IMR-90 (cell line): ENCODE measurements around the gene TREM1. TPM values are rescaled to one million over a fixed set of nuclear protein-coding genes. Genes with fewer than 3 reads are reported as not detected.

Source experiments
- ATAC-seq: fragments of 200-7000 bp; cut with Tn5 transposase; 2 replicates; pipeline ENCODE4 v1.9.1; 2020; ENCODE audit warnings: low read depth, mild to moderate bottlenecking, moderate library complexity
- BruUV-seq: library from RNA; stranded (reverse); fragments of 400-500 nt; replicated peaks from 2 replicates; lab custom pipeline; 2021; lab: Mats Ljungman, UMichigan
- CTCF ChIA-PET: fragments of 300-600 bp; formaldehyde crosslinking; extraction: SDS; loops from one replicate; lab custom pipeline; 2021; ENCODE audit warnings: antibody characterized with exemption; lab: Yijun Ruan, JAX
- POLR2A ChIA-PET: fragments of 300-600 bp; sonication (Branson Sonifier 250); formaldehyde crosslinking; loops from one replicate; lab custom pipeline; 2022; ENCODE audit warnings: antibody characterized with exemption; ENCODE audit not compliant: unreplicated experiment; lab: Charles Lee
- DNase-seq: peaks from one replicate; pipeline ENCODE4 v3.0.0; 2013
- H2AFZ ChIP-seq: replicated peaks from 2 replicates; pipeline ENCODE3; 2013; ENCODE audit warnings: low read length, mild to moderate bottlenecking; ENCODE audit not compliant: poor library complexity
- H2AK5ac ChIP-seq: 2 replicates; pipeline ENCODE4 v1.6.1; 2013; ENCODE audit warnings: low read depth, low read length, inconsistent platforms
- H2AK9ac ChIP-seq: replicated peaks from 2 replicates; pipeline ENCODE3; 2013; ENCODE audit warnings: mild to moderate bottlenecking, low read depth, low read length, moderate library complexity; ENCODE audit not compliant: poor library complexity
- H2BK120ac ChIP-seq: 2 replicates; pipeline ENCODE4 v1.6.1; 2013; ENCODE audit warnings: low read depth, low read length, inconsistent platforms
- H2BK15ac ChIP-seq: 3 replicates; pipeline ENCODE4 v1.6.1; 2013; ENCODE audit warnings: low read depth, low read length, inconsistent platforms
- H2BK20ac ChIP-seq: 2 replicates; pipeline ENCODE4 v1.6.1; 2013; ENCODE audit warnings: low read depth, mild to moderate bottlenecking, inconsistent platforms, low read length, moderate library complexity
- H2BK5ac ChIP-seq: 2 replicates; pipeline ENCODE4 v1.6.1; 2013; ENCODE audit warnings: mild to moderate bottlenecking, low read depth, low read length, inconsistent platforms; ENCODE audit not compliant: poor library complexity, severe bottlenecking
- H3K14ac ChIP-seq: replicated peaks from 2 replicates; pipeline ENCODE4 v1.6.1; 2013; ENCODE audit warnings: low read depth, low read length, inconsistent platforms
- H3K18ac ChIP-seq: 2 replicates; pipeline ENCODE4 v1.6.1; 2013; ENCODE audit warnings: low read depth, low read length, control low read depth
- H3K23ac ChIP-seq: 2 replicates; pipeline ENCODE4 v1.6.1; 2013; ENCODE audit warnings: low read depth, low read length, inconsistent platforms
- H3K27ac ChIP-seq: 2 replicates; pipeline ENCODE4 v1.5.1; 2013; ENCODE audit warnings: mild to moderate bottlenecking, control low read depth, low read length; ENCODE audit not compliant: insufficient read depth
- H3K27me3 ChIP-seq: 2 replicates; pipeline ENCODE4 v1.6.1; 2013; ENCODE audit warnings: low read length; ENCODE audit not compliant: control insufficient read depth, insufficient read depth
- H3K36me3 ChIP-seq: 2 replicates; pipeline ENCODE4 v1.6.1; 2013; ENCODE audit warnings: low read length, mixed read lengths; ENCODE audit not compliant: control insufficient read depth, insufficient read depth
- H3K4ac ChIP-seq: 2 replicates; pipeline ENCODE4 v1.6.1; 2013; ENCODE audit warnings: low read depth, low read length, inconsistent platforms
- H3K4me1 ChIP-seq: 2 replicates; pipeline ENCODE4 v1.6.1; 2013; ENCODE audit warnings: low read length, mixed read lengths; ENCODE audit not compliant: control insufficient read depth, insufficient read depth
- H3K4me2 ChIP-seq: 2 replicates; pipeline ENCODE4 v1.6.1; 2013; ENCODE audit warnings: low read depth, mild to moderate bottlenecking, control low read depth, low read length, moderate library complexity
- H3K4me3 ChIP-seq: 2 replicates; pipeline ENCODE4 v1.5.1; 2013; ENCODE audit warnings: low read depth, mild to moderate bottlenecking, control low read depth, low read length, moderate library complexity; ENCODE audit not compliant: insufficient read depth
- H3K56ac ChIP-seq: 2 replicates; pipeline ENCODE4 v1.6.1; 2013; ENCODE audit warnings: low read length, inconsistent platforms; ENCODE audit not compliant: insufficient read depth; ENCODE audit errors: extremely low read depth
- H3K79me1 ChIP-seq, 2 experiments: 2 replicates each; pipeline ENCODE4 v1.6.1; 2013; ENCODE audit warnings: low read length in 2 of 2, inconsistent platforms in 1 of 2, low read depth in 1 of 2
- H3K9ac ChIP-seq: 2 replicates; pipeline ENCODE4 v1.6.1; 2013; ENCODE audit warnings: low read depth, low read length, control low read depth
- H3K9me1 ChIP-seq: 2 replicates; pipeline ENCODE4 v1.6.1; 2013; ENCODE audit warnings: low read length, inconsistent platforms; ENCODE audit not compliant: insufficient read depth
- H3K9me3 ChIP-seq: 2 replicates; pipeline ENCODE4 v1.6.1; 2013; ENCODE audit warnings: low read length; ENCODE audit not compliant: control insufficient read depth, insufficient read depth
- H4K20me1 ChIP-seq: 2 replicates; pipeline ENCODE4 v1.6.1; 2013; ENCODE audit warnings: low read length, inconsistent platforms; ENCODE audit not compliant: insufficient read depth
- H4K5ac ChIP-seq: 2 replicates; pipeline ENCODE4 v1.6.1; 2013; ENCODE audit warnings: mild to moderate bottlenecking, low read depth, low read length, control low read depth
- H4K8ac ChIP-seq, 2 experiments: 2 replicates each; pipeline ENCODE4 v1.6.1; 2013; ENCODE audit warnings: low read depth in 2 of 2, low read length in 2 of 2, control low read depth in 1 of 2, inconsistent platforms in 1 of 2
- H4K91ac ChIP-seq: 2 replicates; pipeline ENCODE4 v1.6.1; 2013; ENCODE audit warnings: low read depth, low read length, inconsistent platforms; ENCODE audit not compliant: insufficient read depth
- BHLHE40 ChIP-seq: fragments of 150-350 bp; IDR thresholded peaks from 2 replicates; pipeline ENCODE4 v1.6.1; 2016; ENCODE audit warnings: mild to moderate bottlenecking, low read depth, low read length
- CEBPB ChIP-seq: IDR thresholded peaks from 2 replicates; pipeline ENCODE4 v1.6.1; 2012; ENCODE audit warnings: low read depth, low read length, improper control_type of control experiment
- CHD1 ChIP-seq: IDR thresholded peaks from 2 replicates; pipeline ENCODE4 v1.6.1; 2012; ENCODE audit warnings: low read depth, low read length, improper control_type of control experiment
- ELK1 ChIP-seq: fragments of 150-350 bp; IDR thresholded peaks from 2 replicates; pipeline ENCODE4 v1.6.1; 2016; ENCODE audit warnings: low read depth, mild to moderate bottlenecking, low read length, moderate library complexity, borderline replicate concordance
- FOS ChIP-seq: fragments of 150-350 bp; IDR thresholded peaks from 2 replicates; pipeline ENCODE4 v1.6.1; 2016; ENCODE audit warnings: low read depth, low read length
- MAFK ChIP-seq: IDR thresholded peaks from 2 replicates; pipeline ENCODE4 v1.6.1; 2012; ENCODE audit warnings: low read depth, low read length, improper control_type of control experiment
- MXI1 ChIP-seq: IDR thresholded peaks from 2 replicates; pipeline ENCODE4 v1.6.1; 2012; ENCODE audit warnings: low read depth, mild to moderate bottlenecking, low read length, moderate library complexity, borderline replicate concordance
- NFE2L2 ChIP-seq: fragments of 150-350 bp; IDR thresholded peaks from 2 replicates; pipeline ENCODE4 v1.6.1; 2016; ENCODE audit warnings: low read depth, mild to moderate bottlenecking, low read length
- POLR2A ChIP-seq: IDR thresholded peaks from 2 replicates; pipeline ENCODE4 v1.6.1; 2012; ENCODE audit warnings: mild to moderate bottlenecking, low read depth, low read length
- RAD21 ChIP-seq: IDR thresholded peaks from 2 replicates; pipeline ENCODE4 v1.6.1; 2012; ENCODE audit warnings: low read length, improper control_type of control experiment
- RCOR1 ChIP-seq: IDR thresholded peaks from 2 replicates; pipeline ENCODE4 v1.6.1; 2012; ENCODE audit warnings: mild to moderate bottlenecking, low read length, improper control_type of control experiment; ENCODE audit not compliant: insufficient replicate concordance
- RFX5 ChIP-seq: IDR thresholded peaks from 2 replicates; pipeline ENCODE4 v1.8.0; 2012; ENCODE audit warnings: low read depth, mild to moderate bottlenecking, low read length, moderate library complexity
- USF2 ChIP-seq: fragments of 150-350 bp; IDR thresholded peaks from 2 replicates; pipeline ENCODE4 v1.6.1; 2017; ENCODE audit warnings: mild to moderate bottlenecking, antibody characterized with exemption, low read length, low read depth
- WGBS, 2 experiments: methylation state at CpG; one replicate each; pipeline versions ENCODE4 v1.1.5 to v1.1.7; 2013; ENCODE audit warnings: missing lambda C conversion rate in 2 of 2; ENCODE audit not compliant: insufficient read length in 1 of 2; ENCODE audit errors: extremely low coverage in 2 of 2; 5-methylcytosine and 5-hydroxymethylcytosine counted together
- dilution Hi-C: fragments of 300-500 bp; cut with HindIII; formaldehyde crosslinking; loops from one replicate; pipeline ENCODE4 v1.14.3; 2018; ENCODE audit warnings: low sequenced_read_pairs; ENCODE audit not compliant: unreplicated experiment
- in situ Hi-C: fragments of 300-500 bp; cut with MboI; formaldehyde crosslinking; loops from 3 replicates; pipeline ENCODE4 v1.14.3; 2019; ENCODE audit warnings: low sequenced_read_pairs, inconsistent platforms, mixed read lengths
- intact Hi-C: fragments of 100-400 bp; cut with micrococcal nuclease; formaldehyde crosslinking; loops from 2 replicates; pipeline ENCODE4 v1.10.0; 2022
- polyA plus RNA-seq, 3 experiments: library from polyadenylated mRNA; depleted of rRNA; stranded (reverse); fragments of >200 nt; gene quantifications; 2 replicates each; pipeline ENCODE4 v1.2.3, GENCODE V29; 2012; ENCODE audit warnings: low replicate concordance in 1 of 3
- total RNA-seq: library from RNA; depleted of rRNA; stranded (reverse); fragments of >200 nt; gene quantifications from 2 replicates; pipeline ENCODE4 v1.2.3, GENCODE V29; 2012

The TREM1 gene
- total and polyA plus RNA-seq, 2 of the 4 experiments (the other 2 are of a cell fraction): not detected

- no peak overlapping the region for H2BK120ac ChIP-seq
- TF ChIP-seq BHLHE40 (no peak), RCOR1 (no peak), MAFK (no peak), CHD1 (no peak), USF2 (no peak), FOS (no peak), RFX5 (no peak), CEBPB (no peak), POLR2A (no peak), RAD21 (no peak), ELK1 (no peak), MXI1 (no peak), NFE2L2 (no peak)
- in situ Hi-C loops: no loop called here
- BruUV-seq: no TSS peak
- no peak overlapping the region for H2BK15ac ChIP-seq
- H3K27me3 ChIP-seq: peaks cover 53% of the 10 kb centered on the region
- WGBS, 2 experiments: 71% methylated on average over 3 of the region's 11 CpGs; no CpG with 5 or more reads in 1 of the 2 experiments
- POLR2A ChIA-PET: no interaction called here
- no peak overlapping the region for H3K4me3 ChIP-seq
- CTCF ChIA-PET: interaction anchor here (1.0 kb wide), 1 partner anchor 11 kb away, joined by 3 read pairs; no protein-coding TSS in a partner anchor
- H4K8ac ChIP-seq: no peak overlapping the region
- H3K79me1 ChIP-seq: no peaks in the 10 kb centered on the region
- dilution Hi-C loops: no loop called here
- no peaks in the 10 kb centered on the region for H3K9me3 ChIP-seq
- no peaks in the 10 kb centered on the region for H4K20me1 ChIP-seq
- H4K91ac ChIP-seq: no peak overlapping the region
- no peak overlapping the region for H3K9ac ChIP-seq
- no peaks in the 10 kb centered on the region for H3K9me1 ChIP-seq
- no peak overlapping the region for H2AK9ac ChIP-seq
- H3K4ac ChIP-seq: no peak overlapping the region
- H3K4me2 ChIP-seq: no peak overlapping the region
- H2BK5ac ChIP-seq: no peak overlapping the region
- no peak overlapping the region for H4K5ac ChIP-seq
- H3K23ac ChIP-seq: no peak overlapping the region
- intact Hi-C loops: no loop called here
- no peak overlapping the region for H2AK5ac ChIP-seq
- no peak for DNase-seq
- peak overlapping the region; percentile 11 for H2AFZ ChIP-seq
- no peak overlapping the region for H3K56ac ChIP-seq
- H3K4me1 ChIP-seq: no peaks in the 10 kb centered on the region
- H3K36me3 ChIP-seq: no peaks in the 10 kb centered on the region
- H2BK20ac ChIP-seq: no peak overlapping the region
- H3K27ac ChIP-seq: no peak overlapping the region
- ATAC-seq: no peak
- H3K14ac ChIP-seq: no peak overlapping the region
- no peak overlapping the region for H3K18ac ChIP-seq
Measured at GRCh38 chr6:41331401-41332150, 45.1 kb upstream of the TREM1 start.
